Hepatocyte (in vitro differentiated cells): ENCODE results near the gene CDK14.

ENCODE experiments used
- EZH2 ChIP-seq: fragments of 200-600 bp; sonication (generic); IDR thresholded peaks from 2 replicates; pipeline ENCODE4 v1.6.1; 2016; ENCODE audit warnings: antibody characterized with exemption, mild to moderate bottlenecking, borderline replicate concordance
- TF ChIP-seq, protein P1 (sequence below): fragments of 200-600 bp; sonication (generic); IDR thresholded peaks from 2 replicates; pipeline ENCODE4 v1.5.1; 2016; ENCODE audit warnings: antibody characterized with exemption, mild to moderate bottlenecking; ENCODE audit not compliant: poor library complexity

DNA sequence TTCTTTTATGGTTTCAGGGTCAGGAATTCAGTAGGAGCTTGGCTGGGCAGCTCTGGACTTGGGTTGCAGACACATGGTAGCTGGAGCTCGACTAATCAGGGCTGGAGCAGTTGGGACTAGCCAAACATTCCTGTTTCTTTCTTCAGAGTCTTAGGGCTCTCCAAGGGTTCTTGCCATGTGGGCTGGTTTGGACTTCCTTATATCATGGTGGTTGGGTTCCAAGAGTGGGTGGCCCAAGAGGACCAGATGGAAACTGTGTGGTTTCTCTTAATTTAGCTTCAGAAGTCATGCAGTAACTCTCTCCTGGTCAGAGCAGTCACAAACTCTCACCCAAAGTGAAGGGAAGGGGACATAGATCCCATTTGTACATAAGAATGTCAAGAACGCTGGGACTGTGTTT, 398.0 kb downstream of the CDK14 start:
- TF ChIP-seq, protein P1, sequence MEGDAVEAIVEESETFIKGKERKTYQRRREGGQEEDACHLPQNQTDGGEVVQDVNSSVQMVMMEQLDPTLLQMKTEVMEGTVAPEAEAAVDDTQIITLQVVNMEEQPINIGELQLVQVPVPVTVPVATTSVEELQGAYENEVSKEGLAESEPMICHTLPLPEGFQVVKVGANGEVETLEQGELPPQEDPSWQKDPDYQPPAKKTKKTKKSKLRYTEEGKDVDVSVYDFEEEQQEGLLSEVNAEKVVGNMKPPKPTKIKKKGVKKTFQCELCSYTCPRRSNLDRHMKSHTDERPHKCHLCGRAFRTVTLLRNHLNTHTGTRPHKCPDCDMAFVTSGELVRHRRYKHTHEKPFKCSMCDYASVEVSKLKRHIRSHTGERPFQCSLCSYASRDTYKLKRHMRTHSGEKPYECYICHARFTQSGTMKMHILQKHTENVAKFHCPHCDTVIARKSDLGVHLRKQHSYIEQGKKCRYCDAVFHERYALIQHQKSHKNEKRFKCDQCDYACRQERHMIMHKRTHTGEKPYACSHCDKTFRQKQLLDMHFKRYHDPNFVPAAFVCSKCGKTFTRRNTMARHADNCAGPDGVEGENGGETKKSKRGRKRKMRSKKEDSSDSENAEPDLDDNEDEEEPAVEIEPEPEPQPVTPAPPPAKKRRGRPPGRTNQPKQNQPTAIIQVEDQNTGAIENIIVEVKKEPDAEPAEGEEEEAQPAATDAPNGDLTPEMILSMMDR, result no peak
- TF ChIP-seq EZH2, result no peak
